SK-N-SH treated with all-trans-retinoic acid at 6 μM for 48 hours (cell line): ENCODE measurements around the gene LMF1.

Source experiments
- ATAC-seq: fragments of 200-7000 bp; cut with Tn5 transposase; 3 replicates; pipeline ENCODE4 v1.9.1; 2020; ENCODE audit warnings: mild to moderate bottlenecking, moderate library complexity
- ARNTL ChIP-seq: fragments of 450-650 bp; formaldehyde crosslinking; IDR thresholded peaks from 2 replicates; pipeline ENCODE4 v1.5.0; 2020; ENCODE audit warnings: low read depth, mild to moderate bottlenecking, moderate library complexity, borderline replicate concordance
- BACH2 ChIP-seq: fragments of 250-450 bp; sonication (Bioruptor Pico); IDR thresholded peaks from 2 replicates; pipeline ENCODE4 v1.9.0; 2021; ENCODE audit warnings: mild to moderate bottlenecking, borderline replicate concordance
- CSDC2 ChIP-seq: fragments of 250-450 bp; sonication (Bioruptor Pico); IDR thresholded peaks from 2 replicates; pipeline ENCODE4 v1.5.0; 2020; ENCODE audit warnings: mild to moderate bottlenecking, moderate library complexity
- ESRRG ChIP-seq: fragments of 250-450 bp; sonication (Bioruptor Pico); IDR thresholded peaks from 2 replicates; pipeline ENCODE4 v1.6.1; 2021; ENCODE audit warnings: mild to moderate bottlenecking
- ISL1 ChIP-seq: fragments of 250-450 bp; sonication (Bioruptor Pico); IDR thresholded peaks from 2 replicates; pipeline ENCODE4 v2.1.2; 2022; ENCODE audit warnings: mild to moderate bottlenecking, moderate library complexity
- RARB ChIP-seq: fragments of 250-450 bp; sonication (Bioruptor Pico); IDR thresholded peaks from 2 replicates; pipeline ENCODE4 v1.8.0; 2021; ENCODE audit warnings: mild to moderate bottlenecking, moderate library complexity
- SNAI2 ChIP-seq: fragments of 250-450 bp; sonication (Bioruptor Pico); IDR thresholded peaks from 2 replicates; pipeline ENCODE4 v1.5.0; 2020; ENCODE audit warnings: mild to moderate bottlenecking, moderate library complexity
- TOX ChIP-seq: fragments of 250-450 bp; sonication (Bioruptor Pico); IDR thresholded peaks from 2 replicates; pipeline ENCODE4 v1.8.0; 2021; ENCODE audit warnings: mild to moderate bottlenecking, moderate library complexity, borderline replicate concordance
- ZC3H10 ChIP-seq: fragments of 250-450 bp; sonication (Bioruptor Pico); IDR thresholded peaks from 2 replicates; pipeline ENCODE4 v1.5.1; 2021; ENCODE audit warnings: mild to moderate bottlenecking, moderate library complexity
- ZNF70 ChIP-seq: fragments of 450-650 bp; formaldehyde crosslinking; IDR thresholded peaks from 2 replicates; pipeline ENCODE4 v1.5.0; 2020; ENCODE audit warnings: mild to moderate bottlenecking, moderate library complexity
- ZNF8 ChIP-seq: fragments of 450-650 bp; formaldehyde crosslinking; IDR thresholded peaks from 2 replicates; pipeline ENCODE4 v1.5.0; 2020; ENCODE audit warnings: mild to moderate bottlenecking, moderate library complexity
- TF ChIP-seq, protein P1 (sequence below): fragments of 250-450 bp; sonication (Bioruptor Pico); IDR thresholded peaks from 2 replicates; pipeline ENCODE4 v1.8.0; 2020; ENCODE audit warnings: mild to moderate bottlenecking, moderate library complexity, borderline replicate concordance
- TF ChIP-seq, protein P2 (sequence below): fragments of 250-450 bp; sonication (Bioruptor Pico); IDR thresholded peaks from 2 replicates; pipeline ENCODE4 v1.5.0; 2020; ENCODE audit warnings: mild to moderate bottlenecking, moderate library complexity

LMF1 gene

DNA sequence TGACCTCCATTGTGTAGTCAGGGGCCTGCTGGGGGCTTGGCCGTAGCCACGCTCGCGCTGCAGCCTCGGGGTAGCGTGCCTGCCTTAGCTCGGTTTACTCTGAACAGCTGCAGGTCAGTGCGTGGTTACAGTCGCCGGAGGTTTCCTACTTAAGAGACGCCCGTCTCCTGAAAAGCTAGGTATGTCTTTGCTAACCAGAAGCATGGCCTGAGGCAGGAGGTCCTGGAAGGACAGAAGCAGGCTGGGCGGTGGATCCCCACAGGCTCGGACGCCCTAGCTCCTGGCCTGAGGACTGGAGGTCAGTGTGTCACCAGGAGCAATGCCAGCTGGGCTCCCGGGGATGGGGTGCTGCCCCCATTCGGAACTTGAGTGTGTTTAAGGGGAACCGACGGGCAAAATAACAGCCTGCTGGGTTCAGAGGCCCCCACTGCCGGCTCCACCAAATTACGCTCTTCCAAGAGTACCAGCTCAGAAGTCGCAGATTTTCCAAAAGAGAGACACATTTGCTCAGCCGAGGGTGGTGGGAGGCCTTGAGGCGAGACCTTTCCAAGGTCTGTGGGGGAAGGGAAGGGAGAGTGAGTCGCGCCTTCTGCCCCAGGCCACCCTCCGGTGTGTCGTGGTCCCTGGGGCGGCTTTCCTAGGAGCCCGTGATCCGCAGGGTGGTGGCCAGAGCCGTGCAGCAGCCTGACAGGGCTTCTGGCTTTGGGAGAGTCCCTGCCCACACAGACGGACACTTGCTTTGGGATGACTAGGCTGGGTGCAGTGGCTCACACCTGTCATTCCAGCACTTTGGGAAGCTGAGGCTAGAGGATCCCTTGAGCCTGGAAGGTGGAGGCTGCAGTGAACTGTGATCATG, 166.4 kb downstream of the LMF1 start:
- TF ChIP-seq ZNF70 (CRISPR knock-in tag): no peak
- TF ChIP-seq ISL1 (CRISPR knock-in tag): no peak
- TF ChIP-seq BACH2 (CRISPR knock-in tag): no peak
- TF ChIP-seq TOX (CRISPR knock-in tag): no peak
- TF ChIP-seq SNAI2 (CRISPR knock-in tag): no peak
- TF ChIP-seq RARB (CRISPR knock-in tag): no peak
- TF ChIP-seq CSDC2 (CRISPR knock-in tag): no peak
- TF ChIP-seq ZC3H10: no peak
- no peak for TF ChIP-seq ZNF8
- no peak for TF ChIP-seq ARNTL (CRISPR knock-in tag)
- no peak for TF ChIP-seq ESRRG
- TF ChIP-seq, protein P1, sequence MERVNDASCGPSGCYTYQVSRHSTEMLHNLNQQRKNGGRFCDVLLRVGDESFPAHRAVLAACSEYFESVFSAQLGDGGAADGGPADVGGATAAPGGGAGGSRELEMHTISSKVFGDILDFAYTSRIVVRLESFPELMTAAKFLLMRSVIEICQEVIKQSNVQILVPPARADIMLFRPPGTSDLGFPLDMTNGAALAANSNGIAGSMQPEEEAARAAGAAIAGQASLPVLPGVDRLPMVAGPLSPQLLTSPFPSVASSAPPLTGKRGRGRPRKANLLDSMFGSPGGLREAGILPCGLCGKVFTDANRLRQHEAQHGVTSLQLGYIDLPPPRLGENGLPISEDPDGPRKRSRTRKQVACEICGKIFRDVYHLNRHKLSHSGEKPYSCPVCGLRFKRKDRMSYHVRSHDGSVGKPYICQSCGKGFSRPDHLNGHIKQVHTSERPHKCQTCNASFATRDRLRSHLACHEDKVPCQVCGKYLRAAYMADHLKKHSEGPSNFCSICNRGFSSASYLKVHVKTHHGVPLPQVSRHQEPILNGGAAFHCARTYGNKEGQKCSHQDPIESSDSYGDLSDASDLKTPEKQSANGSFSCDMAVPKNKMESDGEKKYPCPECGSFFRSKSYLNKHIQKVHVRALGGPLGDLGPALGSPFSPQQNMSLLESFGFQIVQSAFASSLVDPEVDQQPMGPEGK (CRISPR knock-in tag): no peak
- no peak for ATAC-seq

DNA sequence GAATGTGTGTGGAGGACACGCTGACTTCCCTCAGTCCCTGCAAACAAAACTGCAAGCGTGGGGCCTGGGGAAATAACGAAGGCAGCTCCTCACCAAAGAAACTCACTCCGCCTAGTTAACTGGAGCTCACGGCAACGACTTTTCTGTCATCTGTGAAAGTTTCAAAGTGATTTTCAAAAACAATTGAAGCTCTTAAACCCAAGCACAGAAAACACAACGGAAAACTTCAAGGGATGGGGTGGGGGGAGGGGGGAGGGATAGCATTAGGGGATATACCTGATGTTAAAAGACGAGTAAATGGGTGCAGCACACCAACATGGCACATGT, 167.1 kb downstream of the LMF1 start:
- TF ChIP-seq, protein P2, sequence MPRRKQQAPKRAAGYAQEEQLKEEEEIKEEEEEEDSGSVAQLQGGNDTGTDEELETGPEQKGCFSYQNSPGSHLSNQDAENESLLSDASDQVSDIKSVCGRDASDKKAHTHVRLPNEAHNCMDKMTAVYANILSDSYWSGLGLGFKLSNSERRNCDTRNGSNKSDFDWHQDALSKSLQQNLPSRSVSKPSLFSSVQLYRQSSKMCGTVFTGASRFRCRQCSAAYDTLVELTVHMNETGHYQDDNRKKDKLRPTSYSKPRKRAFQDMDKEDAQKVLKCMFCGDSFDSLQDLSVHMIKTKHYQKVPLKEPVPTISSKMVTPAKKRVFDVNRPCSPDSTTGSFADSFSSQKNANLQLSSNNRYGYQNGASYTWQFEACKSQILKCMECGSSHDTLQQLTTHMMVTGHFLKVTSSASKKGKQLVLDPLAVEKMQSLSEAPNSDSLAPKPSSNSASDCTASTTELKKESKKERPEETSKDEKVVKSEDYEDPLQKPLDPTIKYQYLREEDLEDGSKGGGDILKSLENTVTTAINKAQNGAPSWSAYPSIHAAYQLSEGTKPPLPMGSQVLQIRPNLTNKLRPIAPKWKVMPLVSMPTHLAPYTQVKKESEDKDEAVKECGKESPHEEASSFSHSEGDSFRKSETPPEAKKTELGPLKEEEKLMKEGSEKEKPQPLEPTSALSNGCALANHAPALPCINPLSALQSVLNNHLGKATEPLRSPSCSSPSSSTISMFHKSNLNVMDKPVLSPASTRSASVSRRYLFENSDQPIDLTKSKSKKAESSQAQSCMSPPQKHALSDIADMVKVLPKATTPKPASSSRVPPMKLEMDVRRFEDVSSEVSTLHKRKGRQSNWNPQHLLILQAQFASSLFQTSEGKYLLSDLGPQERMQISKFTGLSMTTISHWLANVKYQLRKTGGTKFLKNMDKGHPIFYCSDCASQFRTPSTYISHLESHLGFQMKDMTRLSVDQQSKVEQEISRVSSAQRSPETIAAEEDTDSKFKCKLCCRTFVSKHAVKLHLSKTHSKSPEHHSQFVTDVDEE (CRISPR knock-in tag): no peak
- no peak for TF ChIP-seq ZNF70 (CRISPR knock-in tag)
- no peak for TF ChIP-seq RARB (CRISPR knock-in tag)
- no peak for ATAC-seq
